Heart left ventricle (tissue), 16 donors: ENCODE data around the gene AQP2. TPM values are rescaled to one million over a fixed set of nuclear protein-coding genes. Genes with fewer than 3 reads are reported as not detected.

Source experiments
- ATAC-seq, 4 donors: fragments of 200-7000 bp; cut with Tn5 transposase; one replicate each; pipeline ENCODE4 v1.9.1; 2020 to 2022; ENCODE audit warnings: moderate library complexity in 4 of 4, mild to moderate bottlenecking in 3 of 4, moderate number of reproducible peaks in 1 of 4
- DNase-seq, 5 donors: peaks; one replicate each; pipeline ENCODE4 v3.0.0-alpha.2; 2020
- H3K27ac ChIP-seq, 12 donors: fragments of 200-600 bp; sonication (generic) in 4 of 12; one replicate each; pipeline versions ENCODE4 v1.5.0 to v1.8.0; 2016 to 2022; ENCODE audit warnings: mild to moderate bottlenecking in 2 of 12
- H3K27me3 ChIP-seq, 9 donors: fragments of 200-600 bp; sonication (generic) in 2 of 9; one replicate each; pipeline versions ENCODE4 v1.5.1 to v1.8.0; 2016 to 2022; ENCODE audit warnings: mild to moderate bottlenecking in 3 of 9
- H3K36me3 ChIP-seq, 9 donors: fragments of 200-600 bp; sonication (generic) in 2 of 9; one replicate each; pipeline versions ENCODE4 v1.5.0 to v1.8.0; 2018 to 2022; ENCODE audit warnings: mild to moderate bottlenecking in 2 of 9
- H3K4me1 ChIP-seq, 12 donors: fragments of 200-600 bp; sonication (generic) in 4 of 12; one replicate each; pipeline versions ENCODE4 v1.5.0 to v1.8.0; 2016 to 2022; ENCODE audit warnings: mild to moderate bottlenecking in 3 of 12
- H3K4me3 ChIP-seq, 12 donors: fragments of 200-600 bp; sonication (generic) in 4 of 12; one replicate each; pipeline versions ENCODE4 v1.5.0 to v1.8.0; 2017 to 2022; ENCODE audit warnings: mild to moderate bottlenecking in 9 of 12, moderate library complexity in 4 of 12
- H3K9me3 ChIP-seq, 12 donors: fragments of 200-600 bp; sonication (generic) in 4 of 12; one replicate each; pipeline versions ENCODE4 v1.5.0 to v1.8.0; 2016 to 2022; ENCODE audit warnings: mild to moderate bottlenecking in 1 of 12
- CTCF ChIP-seq, 12 donors: fragments of 200-600 bp; sonication (generic) in 4 of 12; IDR thresholded peaks; one replicate each; pipeline versions ENCODE4 v1.5.0 to v1.8.0; 2018 to 2022; ENCODE audit warnings: antibody characterized with exemption in 12 of 12, mild to moderate bottlenecking in 5 of 12
- POLR2A ChIP-seq, 2 donors: fragments of 450-650 bp; IDR thresholded peaks; one replicate each; pipeline ENCODE4 v1.6.1; 2017; ENCODE audit warnings: antibody characterized with exemption in 2 of 2, mild to moderate bottlenecking in 2 of 2, moderate library complexity in 2 of 2
- WGBS, 4 donors: extraction: QIAGEN DNeasy Blood & Tissue Kit in 2 of 4; methylation state at CpG; one replicate each; pipeline versions ENCODE4 v1.1.5 to v1.1.7; 2013 to 2018; 5-methylcytosine and 5-hydroxymethylcytosine counted together
- intact Hi-C, 10 donors: fragments of 100-400 bp; cut with DNase I; formaldehyde crosslinking; loops; one replicate each; pipeline versions ENCODE4 v1.11.1 to v1.14.2; 2022
- polyA plus RNA-seq, 2 donors: library from polyadenylated mRNA; stranded (reverse); fragments of 200-250 nt; gene quantifications; one replicate each; pipeline ENCODE4 v1.2.3, GENCODE V29; 2013
- total RNA-seq, 9 donors: library from RNA; depleted of rRNA in 2 of 9; stranded (reverse); fragments of >200 nt in 2 of 9; fragmentation: NEBNext Ultra II Directional in 3 of 9; extraction: Animal tissue kit (Norgen Biotek cat#: 25700) in 3 of 9; gene quantifications; one replicate each; pipeline versions ENCODE4 v1.1.0 to v1.2.4, GENCODE V29; 2016 to 2023
- donor health status: ischemic (EF 13 %, LVEDD 7.1; RV severe dilation, severe dysfunction).
- donor health status: healthy with polysubstance abuse.
- donor health status: DM: no; HTN: yes; CAD: no.
- donor health status: DM: no; HTN: no; CAD: no.
- donor health status: ischemic (EF 25% LVEDD 6.9; RV normal size, moderate dysfunction).
- donor health status: ischemic (EF 25% LVEDD 5.7; RV mildly dilated, moderate dysfunction).
- donor health status: healthy.
- donor health status: DM: yes; HTN: yes; CAD: no.
- donor health status: ischemic (EF 35%, LVEDD 5.7; RV mildly dilated, moderate dysfunction).
- donor health status: nonischemic (EF 11% LVEDD 7.7; RV severe dilation, severe dysfunction).
- donor health status: DM: yes; HTN: yes; CAD: no.
- donor health status: PGD.
- donor health status: ischemic (EF 29% LVEDD 5.4; RV normal size, mild dysfunction).
- donor health status: nonischemic (EF 23%, LVEDD 6.1; RV moderate dilation, normal function).

The AQP2 gene
- total and polyA plus RNA-seq, 11 donors, result not detected

GRCh38 chr12:49934505-49934904 lies 16.0 kb upstream of the AQP2 start:
- Histone ChIP-seq H3K36me3 (no peaks in the 10 kb centered on the region), H3K4me1 (no peaks in the 10 kb centered on the region), H3K9me3 (no peaks in the 10 kb centered on the region), H3K27me3 (peaks cover 0 to 3% (median 0%) of the 10 kb centered on the region in 9 donors), H3K4me3 (no peak overlapping the region), H3K27ac (no peak overlapping the region)
- peak in 1 of 5 donors; percentile 4 for DNase-seq
- intact Hi-C loops, result no loop called here
- ATAC-seq, result no peak
- 90 to 94% (median 91%) methylated on average over 3 of the region's 3 CpGs for WGBS, 4 donors
- no peak for TF ChIP-seq CTCF (IDR thresholded peaks at IDR 0.05)
- TF ChIP-seq POLR2A (IDR thresholded peaks at IDR 0.05), result no peak

- H3K27me3 ChIP-seq, result peaks cover 0 to 3% (median 0%) of the 10 kb centered on the region in 9 donors
- DNase-seq (no peak), ATAC-seq (no peak)
- no peak overlapping the region for H3K27ac ChIP-seq
- no peak for TF ChIP-seq CTCF (IDR thresholded peaks at IDR 0.05)
- TF ChIP-seq POLR2A (IDR thresholded peaks at IDR 0.05), result no peak
- H3K4me3 ChIP-seq, result no peak overlapping the region
- WGBS, 4 donors, result 82 to 95% (median 90%) methylated on average over 3 of the region's 3 CpGs
- intact Hi-C loops, result no loop called here
- no peaks in the 10 kb centered on the region for H3K36me3 ChIP-seq
- H3K9me3 ChIP-seq, result no peaks in the 10 kb centered on the region
- no peaks in the 10 kb centered on the region for H3K4me1 ChIP-seq
Observed at GRCh38 chr12:49936925-49937324, 13.6 kb upstream of the AQP2 start.

- no peak for TF ChIP-seq POLR2A (IDR thresholded peaks at IDR 0.05)
- TF ChIP-seq CTCF (IDR thresholded peaks at IDR 0.05), result no peak
- Histone ChIP-seq H3K27ac (no peak overlapping the region), H3K27me3 (peaks cover 0 to 3% (median 0%) of the 10 kb centered on the region in 9 donors), H3K36me3 (no peaks in the 10 kb centered on the region), H3K9me3 (no peaks in the 10 kb centered on the region), H3K4me1 (no peaks in the 10 kb centered on the region), H3K4me3 (no peak overlapping the region)
- 83 to 98% (median 90%) methylated on average over 7 to 8 of the region's 8 CpGs for WGBS, 4 donors
- intact Hi-C loops, result no loop called here
- ATAC-seq, result no peak
- DNase-seq, result no peak
Observed at GRCh38 chr12:49937639-49938300, 12.8 kb upstream of the AQP2 start.

GRCh38 chr12:49939307-49939706 lies 11.2 kb upstream of the AQP2 start:
- DNase-seq, result no peak
- no peak for TF ChIP-seq POLR2A (IDR thresholded peaks at IDR 0.05)
- TF ChIP-seq CTCF (IDR thresholded peaks at IDR 0.05), result no peak
- H3K4me1 ChIP-seq, result no peaks in the 10 kb centered on the region
- H3K4me3 ChIP-seq, result no peak overlapping the region
- H3K27me3 ChIP-seq, result peaks cover 0 to 3% (median 0%) of the 10 kb centered on the region in 9 donors
- ATAC-seq, result no peak
- no peaks in the 10 kb centered on the region for H3K9me3 ChIP-seq
- H3K27ac ChIP-seq, result no peak overlapping the region
- intact Hi-C loops, result no loop called here
- no peaks in the 10 kb centered on the region for H3K36me3 ChIP-seq
